ENCODE measurements around the gene VPS25. TPM values are rescaled to one million over a fixed set of nuclear protein-coding genes. Genes with fewer than 3 reads are reported as not detected.

VPS25 gene
- total RNA-seq, 3 donors from 2014 or later (not counting 1 experiment from before 2014, with no cell fraction given): 39.9 to 46.4 (median 41.5) TPM

DNA sequence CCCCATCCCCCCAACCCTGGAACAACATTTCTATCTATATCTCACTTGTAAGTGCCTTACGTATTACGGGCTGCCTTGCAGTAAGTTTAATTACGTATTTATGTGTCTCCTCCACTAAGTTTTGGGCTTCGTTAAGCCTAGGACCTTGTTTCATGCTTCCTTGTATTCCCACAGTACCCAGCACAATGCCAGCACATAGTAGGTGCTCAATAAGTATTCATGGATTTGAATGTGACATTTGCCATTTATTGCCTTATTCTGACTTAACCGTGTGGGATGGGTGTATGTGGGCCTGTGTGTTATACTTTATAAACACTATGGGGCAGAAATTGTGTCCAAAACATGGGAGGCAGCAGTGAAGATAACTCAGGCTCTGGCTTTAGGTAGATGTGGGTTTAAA, 19.3 kb downstream of the VPS25 start:
- Mint-ChIP-seq H3K27me3 (ENCODE audit: low read depth in 2 of 2) (peaks cover 8 to 24% of the 10 kb centered on the region in 2 donors), H3K4me3 (no peak overlapping the region), H3K27ac (no peak overlapping the region), H3K9me3 (no peaks in the 10 kb centered on the region), H3K4me1 (peaks cover 3 to 26% of the 10 kb centered on the region in 2 donors), H3K36me3 (no peaks in the 10 kb centered on the region)
- no peaks in the 10 kb centered on the region for H3K9me3 ChIP-seq (ENCODE audit: control insufficient read depth, insufficient read depth, low read length)
- peaks cover 3% of the 10 kb centered on the region for H3K4me1 ChIP-seq (ENCODE audit: control insufficient read depth, insufficient read depth, low read length)
- TF ChIP-seq, protein P1, sequence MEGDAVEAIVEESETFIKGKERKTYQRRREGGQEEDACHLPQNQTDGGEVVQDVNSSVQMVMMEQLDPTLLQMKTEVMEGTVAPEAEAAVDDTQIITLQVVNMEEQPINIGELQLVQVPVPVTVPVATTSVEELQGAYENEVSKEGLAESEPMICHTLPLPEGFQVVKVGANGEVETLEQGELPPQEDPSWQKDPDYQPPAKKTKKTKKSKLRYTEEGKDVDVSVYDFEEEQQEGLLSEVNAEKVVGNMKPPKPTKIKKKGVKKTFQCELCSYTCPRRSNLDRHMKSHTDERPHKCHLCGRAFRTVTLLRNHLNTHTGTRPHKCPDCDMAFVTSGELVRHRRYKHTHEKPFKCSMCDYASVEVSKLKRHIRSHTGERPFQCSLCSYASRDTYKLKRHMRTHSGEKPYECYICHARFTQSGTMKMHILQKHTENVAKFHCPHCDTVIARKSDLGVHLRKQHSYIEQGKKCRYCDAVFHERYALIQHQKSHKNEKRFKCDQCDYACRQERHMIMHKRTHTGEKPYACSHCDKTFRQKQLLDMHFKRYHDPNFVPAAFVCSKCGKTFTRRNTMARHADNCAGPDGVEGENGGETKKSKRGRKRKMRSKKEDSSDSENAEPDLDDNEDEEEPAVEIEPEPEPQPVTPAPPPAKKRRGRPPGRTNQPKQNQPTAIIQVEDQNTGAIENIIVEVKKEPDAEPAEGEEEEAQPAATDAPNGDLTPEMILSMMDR (IDR thresholded peaks at IDR 0.05): no peak
- intact Hi-C loops (cut with micrococcal nuclease): no loop called here
- H3K27me3 ChIP-seq (ENCODE audit: control insufficient read depth, insufficient read depth, low read length): peaks cover 1% of the 10 kb centered on the region
- H3K4me3 ChIP-seq (ENCODE audit: low read length): no peak overlapping the region
- DNase-seq (no peak), ATAC-seq (no peak)
- WGBS (ENCODE audit: insufficient coverage): 81% methylated on average over 5 of the region's 5 CpGs
- no peaks in the 10 kb centered on the region for H3K36me3 ChIP-seq (ENCODE audit: control insufficient read depth, insufficient read depth, low read length)
- no peak overlapping the region for H3K27ac ChIP-seq (ENCODE audit: low read length)

DNA sequence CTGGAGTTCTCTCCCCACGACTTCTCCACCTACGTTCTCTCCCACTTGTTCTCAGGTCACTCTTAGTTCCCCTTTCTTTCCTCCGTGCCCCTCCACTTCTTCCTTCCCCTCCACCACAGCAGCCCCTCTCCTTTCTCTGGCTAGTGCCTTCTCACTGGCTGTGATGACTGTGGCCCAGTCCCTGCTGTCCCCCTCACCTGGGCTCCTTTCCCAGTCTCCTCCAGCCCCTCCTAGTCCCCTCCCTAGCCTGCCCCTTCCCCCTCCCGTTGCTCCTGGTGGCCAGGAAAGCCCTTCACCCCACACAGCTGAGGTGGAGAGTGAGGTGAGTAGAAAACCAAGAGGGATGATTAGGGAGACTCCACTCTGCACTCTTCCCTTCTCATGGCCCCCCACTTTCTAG, 21.8 kb downstream of the VPS25 start:
- Mint-ChIP-seq H3K27me3 (ENCODE audit: low read depth in 2 of 2) (peaks cover 0 to 11% of the 10 kb centered on the region in 2 donors), H3K27ac (no peak overlapping the region), H3K36me3 (no peaks in the 10 kb centered on the region), H3K9me3 (no peaks in the 10 kb centered on the region), H3K4me3 (no peak overlapping the region), H3K4me1 (peaks cover 18 to 37% of the 10 kb centered on the region in 2 donors)
- Histone ChIP-seq H3K27me3 (ENCODE audit: control insufficient read depth, insufficient read depth, low read length) (no peaks in the 10 kb centered on the region), H3K36me3 (ENCODE audit: control insufficient read depth, insufficient read depth, low read length) (no peaks in the 10 kb centered on the region), H3K9me3 (ENCODE audit: control insufficient read depth, insufficient read depth, low read length) (no peaks in the 10 kb centered on the region), H3K27ac (ENCODE audit: low read length) (no peak overlapping the region), H3K4me1 (ENCODE audit: control insufficient read depth, insufficient read depth, low read length) (peaks cover 19% of the 10 kb centered on the region), H3K4me3 (ENCODE audit: low read length) (no peak overlapping the region)
- intact Hi-C loops (cut with micrococcal nuclease): no loop called here
- no peak for DNase-seq
- ATAC-seq: no peak
- TF ChIP-seq, protein P1 (IDR thresholded peaks at IDR 0.05): no peak
- 29% methylated on average over 3 of the region's 4 CpGs for WGBS (ENCODE audit: insufficient coverage)

DNA sequence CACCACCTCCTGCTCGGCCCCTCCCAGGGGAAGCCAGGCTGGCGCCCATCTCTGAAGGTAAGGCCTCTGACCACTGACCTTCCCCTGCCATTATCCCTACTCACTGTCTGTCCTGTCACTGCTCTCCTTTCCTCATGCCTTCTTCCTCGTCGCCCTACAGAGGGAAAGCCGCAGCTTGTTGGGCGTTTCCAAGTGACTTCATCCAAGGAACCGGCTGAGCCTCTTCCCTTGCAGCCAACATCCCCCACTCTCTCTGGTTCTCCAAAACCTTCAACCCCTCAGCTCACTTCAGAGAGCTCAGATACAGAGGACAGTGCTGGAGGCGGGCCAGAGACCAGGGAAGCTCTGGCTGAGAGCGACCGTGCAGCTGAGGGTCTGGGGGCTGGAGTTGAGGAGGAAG, 22.2 kb downstream of the VPS25 start:
- TF ChIP-seq, protein P1 (IDR thresholded peaks at IDR 0.05): no peak
- H3K36me3 ChIP-seq (ENCODE audit: control insufficient read depth, insufficient read depth, low read length): no peaks in the 10 kb centered on the region
- peaks cover 18 to 37% of the 10 kb centered on the region in 2 donors for H3K4me1 Mint-ChIP-seq
- peaks cover 0 to 7% of the 10 kb centered on the region in 2 donors for H3K27me3 Mint-ChIP-seq (ENCODE audit: low read depth in 2 of 2)
- H3K27me3 ChIP-seq (ENCODE audit: control insufficient read depth, insufficient read depth, low read length): no peaks in the 10 kb centered on the region
- no peak for DNase-seq
- 94% methylated on average over 10 of the region's 10 CpGs for WGBS (ENCODE audit: insufficient coverage)
- no peak for ATAC-seq
- no peaks in the 10 kb centered on the region for H3K9me3 Mint-ChIP-seq
- no peak overlapping the region for H3K4me3 ChIP-seq (ENCODE audit: low read length)
- no peaks in the 10 kb centered on the region for H3K9me3 ChIP-seq (ENCODE audit: control insufficient read depth, insufficient read depth, low read length)
- no peak overlapping the region for H3K27ac Mint-ChIP-seq
- no peak overlapping the region for H3K4me3 Mint-ChIP-seq
- intact Hi-C loops (cut with micrococcal nuclease): no loop called here
- H3K4me1 ChIP-seq (ENCODE audit: control insufficient read depth, insufficient read depth, low read length): peaks cover 19% of the 10 kb centered on the region
- no peak overlapping the region for H3K27ac ChIP-seq (ENCODE audit: low read length)
- H3K36me3 Mint-ChIP-seq: no peaks in the 10 kb centered on the region

GRCh38 chr17:42796066-42796758, 23.0 kb downstream of the VPS25 start:
- no peak overlapping the region for H3K27ac Mint-ChIP-seq
- peaks cover 0 to 3% of the 10 kb centered on the region in 2 donors for H3K27me3 Mint-ChIP-seq (ENCODE audit: low read depth in 2 of 2)
- no peak overlapping the region for H3K4me3 Mint-ChIP-seq
- H3K27ac ChIP-seq (ENCODE audit: low read length): no peak overlapping the region
- no peaks in the 10 kb centered on the region for H3K27me3 ChIP-seq (ENCODE audit: control insufficient read depth, insufficient read depth, low read length)
- WGBS (ENCODE audit: insufficient coverage): 98% methylated on average over 18 of the region's 18 CpGs
- H3K36me3 ChIP-seq (ENCODE audit: control insufficient read depth, insufficient read depth, low read length): no peaks in the 10 kb centered on the region
- no peaks in the 10 kb centered on the region for H3K9me3 ChIP-seq (ENCODE audit: control insufficient read depth, insufficient read depth, low read length)
- no peaks in the 10 kb centered on the region for H3K9me3 Mint-ChIP-seq
- intact Hi-C loops (cut with micrococcal nuclease): no loop called here
- H3K4me1 Mint-ChIP-seq: peaks cover 18 to 37% of the 10 kb centered on the region in 2 donors
- TF ChIP-seq, protein P1 (IDR thresholded peaks at IDR 0.05): no peak
- ATAC-seq: no peak
- H3K4me3 ChIP-seq (ENCODE audit: low read length): no peak overlapping the region
- DNase-seq: no peak
- peaks cover 19% of the 10 kb centered on the region for H3K4me1 ChIP-seq (ENCODE audit: control insufficient read depth, insufficient read depth, low read length)
- no peaks in the 10 kb centered on the region for H3K36me3 Mint-ChIP-seq

Measured in natural killer cell (primary cell).